Left ventricle myocardium inferior (tissue), 1 donor: Measurements from ENCODE around the gene MYL10. TPM values are rescaled to one million over a fixed set of nuclear protein-coding genes. Genes with fewer than 3 reads are reported as not detected.

ENCODE experiments used
- DNase-seq: peaks from one replicate; pipeline ENCODE4 v3.0.0-alpha.2; 2020
- H3K27ac ChIP-seq: fragments of 200-600 bp; replicated peaks from 2 replicates; pipeline ENCODE4 v1.8.0; 2021
- H3K27me3 ChIP-seq: fragments of 200-600 bp; 2 replicates; pipeline ENCODE4 v1.8.0; 2021; ENCODE audit warnings: low read depth
- H3K36me3 ChIP-seq: fragments of 200-600 bp; 2 replicates; pipeline ENCODE4 v1.8.0; 2021
- H3K4me1 ChIP-seq: fragments of 200-600 bp; 2 replicates; pipeline ENCODE4 v1.8.0; 2021
- H3K4me3 ChIP-seq: fragments of 200-600 bp; 2 replicates; pipeline ENCODE4 v1.8.0; 2021; ENCODE audit warnings: mild to moderate bottlenecking, moderate library complexity
- H3K9me3 ChIP-seq: fragments of 200-600 bp; replicated peaks from 2 replicates; pipeline ENCODE4 v1.8.0; 2021
- intact Hi-C: fragments of 100-400 bp; cut with micrococcal nuclease; formaldehyde crosslinking; loops from one replicate; pipeline ENCODE4 v1.11.0; 2022
- total RNA-seq: library from RNA; stranded (reverse); fragmentation: NEBNext Ultra II Directional; extraction: Animal tissue kit (Norgen Biotek cat#: 25700); gene quantifications from one replicate; pipeline ENCODE4 v1.2.1, GENCODE V29; 2021
- TF ChIP-seq, protein P1 (sequence below): fragments of 200-600 bp; IDR thresholded peaks from 2 replicates; pipeline ENCODE4 v1.8.0; 2021; ENCODE audit warnings: antibody characterized with exemption, mild to moderate bottlenecking, borderline replicate concordance
- donor health status: DM: no; HTN: yes; CAD: no; lungs with severe emphysema.

Gene MYL10
- total RNA-seq, 1 donor from 2014 or later: not detected

GRCh38 chr7:101664893-101665471 is 35.9 kb upstream of the MYL10 start:
- no peak for DNase-seq
- H3K4me1 ChIP-seq: no peaks in the 10 kb centered on the region
- H3K4me3 ChIP-seq: no peak overlapping the region
- H3K9me3 ChIP-seq: no peaks in the 10 kb centered on the region
- no peaks in the 10 kb centered on the region for H3K36me3 ChIP-seq
- TF ChIP-seq, protein P1, sequence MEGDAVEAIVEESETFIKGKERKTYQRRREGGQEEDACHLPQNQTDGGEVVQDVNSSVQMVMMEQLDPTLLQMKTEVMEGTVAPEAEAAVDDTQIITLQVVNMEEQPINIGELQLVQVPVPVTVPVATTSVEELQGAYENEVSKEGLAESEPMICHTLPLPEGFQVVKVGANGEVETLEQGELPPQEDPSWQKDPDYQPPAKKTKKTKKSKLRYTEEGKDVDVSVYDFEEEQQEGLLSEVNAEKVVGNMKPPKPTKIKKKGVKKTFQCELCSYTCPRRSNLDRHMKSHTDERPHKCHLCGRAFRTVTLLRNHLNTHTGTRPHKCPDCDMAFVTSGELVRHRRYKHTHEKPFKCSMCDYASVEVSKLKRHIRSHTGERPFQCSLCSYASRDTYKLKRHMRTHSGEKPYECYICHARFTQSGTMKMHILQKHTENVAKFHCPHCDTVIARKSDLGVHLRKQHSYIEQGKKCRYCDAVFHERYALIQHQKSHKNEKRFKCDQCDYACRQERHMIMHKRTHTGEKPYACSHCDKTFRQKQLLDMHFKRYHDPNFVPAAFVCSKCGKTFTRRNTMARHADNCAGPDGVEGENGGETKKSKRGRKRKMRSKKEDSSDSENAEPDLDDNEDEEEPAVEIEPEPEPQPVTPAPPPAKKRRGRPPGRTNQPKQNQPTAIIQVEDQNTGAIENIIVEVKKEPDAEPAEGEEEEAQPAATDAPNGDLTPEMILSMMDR: no peak
- intact Hi-C loops: no loop called here
- H3K27ac ChIP-seq: no peak overlapping the region
- peaks cover 67% of the 10 kb centered on the region for H3K27me3 ChIP-seq

- intact Hi-C loops: no loop called here
- H3K36me3 ChIP-seq: no peaks in the 10 kb centered on the region
- H3K4me3 ChIP-seq: no peak overlapping the region
- no peak for DNase-seq
- TF ChIP-seq, protein P1: no peak
- peaks cover 67% of the 10 kb centered on the region for H3K27me3 ChIP-seq
- H3K4me1 ChIP-seq: no peaks in the 10 kb centered on the region
- no peak overlapping the region for H3K27ac ChIP-seq
- H3K9me3 ChIP-seq: no peaks in the 10 kb centered on the region
Observed at GRCh38 chr7:101664436-101664835, 35.3 kb upstream of the MYL10 start.

DNA sequence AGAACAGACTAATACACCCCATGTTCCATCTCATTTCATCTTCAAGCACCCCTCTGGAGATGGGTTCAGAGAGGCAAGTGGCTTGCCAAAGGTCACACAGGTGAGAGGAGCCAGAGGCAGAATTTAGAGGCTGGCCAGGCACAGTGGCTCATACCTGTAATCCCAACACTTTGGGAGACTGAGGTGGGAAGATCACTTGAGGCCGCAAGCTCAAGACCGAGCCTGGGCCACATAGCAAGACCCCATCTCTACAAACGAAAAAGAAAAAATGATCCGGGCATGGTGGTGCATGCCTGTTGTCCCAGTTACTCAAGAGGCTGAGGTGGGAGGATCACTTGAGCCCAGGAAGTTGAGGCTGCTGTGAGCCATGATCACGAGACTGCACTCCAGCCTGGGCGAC is 34.7 kb upstream of the MYL10 start:
- TF ChIP-seq, protein P1: no peak
- Histone ChIP-seq H3K4me3 (no peak overlapping the region), H3K27me3 (peaks cover 67% of the 10 kb centered on the region), H3K9me3 (no peaks in the 10 kb centered on the region), H3K36me3 (no peaks in the 10 kb centered on the region), H3K4me1 (no peaks in the 10 kb centered on the region), H3K27ac (no peak overlapping the region)
- intact Hi-C loops: no loop called here
- no peak for DNase-seq

GRCh38 chr7:101662447-101662998 is 33.4 kb upstream of the MYL10 start:
- H3K9me3 ChIP-seq: no peaks in the 10 kb centered on the region
- no peak overlapping the region for H3K27ac ChIP-seq
- H3K27me3 ChIP-seq: peaks cover 62% of the 10 kb centered on the region
- intact Hi-C loops: no loop called here
- no peak for DNase-seq
- no peak overlapping the region for H3K4me3 ChIP-seq
- TF ChIP-seq, protein P1: no peak
- H3K36me3 ChIP-seq: no peaks in the 10 kb centered on the region
- H3K4me1 ChIP-seq: no peaks in the 10 kb centered on the region

GRCh38 chr7:101659706-101660105 is 30.6 kb upstream of the MYL10 start:
- Histone ChIP-seq H3K4me1 (no peaks in the 10 kb centered on the region), H3K36me3 (no peaks in the 10 kb centered on the region), H3K9me3 (no peaks in the 10 kb centered on the region), H3K4me3 (no peak overlapping the region), H3K27me3 (peaks cover 62% of the 10 kb centered on the region), H3K27ac (no peak overlapping the region)
- intact Hi-C loops: no loop called here
- TF ChIP-seq, protein P1: no peak
- DNase-seq: no peak
